NCI-H2171 (cell line): ENCODE measurements around the gene SRXN1.

Experiments used
- DNase-seq: peaks from one replicate; lab custom pipeline; 2025; lab: John Stamatoyannopoulos, UW

Gene SRXN1

GRCh38 chr20:607476-607875 is 45.5 kb downstream of the SRXN1 start:
- no peak for DNase-seq

DNA sequence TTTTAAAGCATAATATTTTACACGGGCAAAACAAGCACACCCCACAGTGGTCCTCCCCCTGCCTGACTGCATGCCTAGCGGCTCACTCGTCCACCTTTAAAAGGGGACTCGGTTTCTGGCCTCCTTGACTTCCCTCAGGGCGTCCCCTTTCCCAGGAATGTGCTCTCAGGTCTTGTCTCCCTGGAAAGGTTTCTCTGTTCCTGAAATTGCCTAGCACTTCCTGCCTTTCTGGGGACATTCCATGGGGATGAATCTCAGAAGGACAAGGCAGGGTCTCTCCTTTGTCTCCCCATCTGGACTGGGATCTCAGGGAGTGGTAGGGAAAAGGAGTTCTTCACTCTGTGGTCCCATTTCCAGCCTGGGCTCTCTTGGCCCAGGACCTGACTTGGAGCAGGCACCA is 47.8 kb downstream of the SRXN1 start:
- no peak for DNase-seq

- DNase-seq = no peak
Observed at GRCh38 chr20:603116-603640, 49.8 kb downstream of the SRXN1 start.

GRCh38 chr20:602111-602970 is 50.7 kb downstream of the SRXN1 start:
- no peak for DNase-seq

DNA sequence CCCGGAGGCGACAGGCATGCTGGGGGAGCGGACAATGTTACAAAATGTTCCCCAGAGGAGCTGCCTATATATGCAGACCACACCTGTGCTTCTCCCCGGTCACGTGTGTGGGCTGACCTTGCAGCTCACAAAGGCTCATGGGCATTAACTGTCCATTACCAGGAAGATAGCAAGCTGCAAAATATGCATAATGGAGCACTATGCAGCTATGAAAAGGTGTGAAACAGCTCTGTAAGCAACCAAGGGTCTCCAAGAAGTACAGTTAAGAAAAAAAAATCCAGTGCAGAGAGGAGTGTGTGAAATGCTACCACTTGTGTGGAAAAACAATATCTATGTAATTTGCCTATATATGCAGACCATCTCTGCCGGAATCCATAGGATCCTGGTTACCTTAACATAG is 52.3 kb downstream of the SRXN1 start:
- DNase-seq = no peak

GRCh38 chr20:600141-600540 is 52.9 kb downstream of the SRXN1 start:
- DNase-seq = no peak

DNA sequence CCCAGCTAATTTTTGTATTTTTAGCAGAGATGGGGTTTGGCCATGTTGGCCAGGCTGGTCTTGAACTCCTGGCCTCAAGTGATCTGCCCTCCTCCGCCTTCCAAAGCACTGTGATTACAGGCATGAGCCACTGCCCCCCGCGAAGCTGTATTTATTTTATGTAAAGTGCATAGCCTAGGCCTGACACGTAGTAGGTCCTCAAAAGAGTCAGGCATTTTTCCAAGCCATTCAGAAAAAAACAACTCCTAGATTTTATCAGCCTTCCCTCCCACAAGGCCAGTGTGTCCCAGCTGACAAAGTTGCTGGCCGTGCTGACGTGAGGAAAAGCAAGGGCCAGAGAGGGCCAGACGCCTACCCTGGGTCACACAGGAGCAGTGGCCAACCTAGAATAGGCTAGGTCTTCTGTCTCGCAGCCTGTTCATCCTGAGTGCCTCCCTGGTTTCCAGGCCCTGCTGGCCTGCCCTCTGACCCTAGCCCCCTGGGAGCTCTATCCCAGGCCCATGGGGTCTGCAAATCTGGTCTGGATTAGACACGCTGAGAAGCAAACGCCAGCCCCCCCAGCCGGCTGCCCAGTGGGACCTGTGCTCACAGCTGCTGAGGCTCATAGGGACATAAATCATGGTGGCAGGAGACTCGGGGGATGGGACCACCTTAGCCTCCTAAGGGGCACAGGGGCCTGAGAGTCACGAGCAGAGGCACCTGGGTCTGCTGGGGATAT is 54.7 kb downstream of the SRXN1 start:
- no peak for DNase-seq

DNA sequence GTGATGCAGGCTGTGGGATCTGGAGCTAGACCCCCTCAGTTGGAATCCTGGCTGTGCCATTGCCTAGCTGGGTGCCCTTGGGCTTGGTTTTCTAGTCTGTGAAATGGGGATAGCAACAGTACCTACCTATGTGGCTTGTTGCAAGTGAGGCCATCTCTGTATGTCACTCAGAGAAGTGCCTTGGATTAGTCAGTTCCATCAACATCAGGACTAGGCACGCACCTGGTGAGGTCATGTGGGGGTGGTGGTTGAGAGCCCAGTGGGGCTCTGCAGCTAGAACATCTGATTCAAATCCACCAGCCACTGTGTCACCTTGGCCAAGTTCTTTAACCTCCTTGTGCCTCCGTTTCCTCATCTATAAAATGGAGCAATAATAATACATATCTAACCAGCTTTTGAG is 55.4 kb downstream of the SRXN1 start:
- no peak for DNase-seq
